ENCODE data around the gene MFSD6. TPM values are rescaled to one million over a fixed set of nuclear protein-coding genes. Genes with fewer than 3 reads are reported as not detected.

MFSD6 gene
- total RNA-seq, 4 donors from 2014 or later, result 87.1 to 96.6 (median 92.4) TPM

DNA sequence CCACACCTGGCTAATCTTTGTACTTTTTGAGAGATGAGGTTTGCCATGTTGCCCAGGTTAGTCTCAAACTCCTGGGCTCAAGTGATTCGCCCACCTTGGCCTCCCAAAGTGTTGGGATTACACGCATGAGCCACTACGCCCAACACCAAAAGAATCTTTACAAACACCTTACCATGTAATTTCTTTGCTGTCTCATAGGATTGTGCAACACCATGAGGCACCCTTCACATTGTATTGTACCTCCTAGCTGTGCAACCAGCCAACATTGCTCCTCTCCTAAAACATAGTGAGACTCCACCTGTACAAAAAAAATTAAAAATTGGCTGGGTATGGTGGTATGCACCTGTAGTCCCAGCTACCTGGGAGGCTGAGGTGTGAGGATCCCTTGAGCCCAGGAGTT, 3.1 kb upstream of the MFSD6 start:
- peaks cover 0 to 22% (median 10%) of the 10 kb centered on the region in 4 donors for H3K4me1 ChIP-seq
- no peak for TF ChIP-seq EP300 (IDR thresholded peaks at IDR 0.05)
- no peak for TF ChIP-seq POLR2A (IDR thresholded peaks at IDR 0.05)
- TF ChIP-seq, protein P1, sequence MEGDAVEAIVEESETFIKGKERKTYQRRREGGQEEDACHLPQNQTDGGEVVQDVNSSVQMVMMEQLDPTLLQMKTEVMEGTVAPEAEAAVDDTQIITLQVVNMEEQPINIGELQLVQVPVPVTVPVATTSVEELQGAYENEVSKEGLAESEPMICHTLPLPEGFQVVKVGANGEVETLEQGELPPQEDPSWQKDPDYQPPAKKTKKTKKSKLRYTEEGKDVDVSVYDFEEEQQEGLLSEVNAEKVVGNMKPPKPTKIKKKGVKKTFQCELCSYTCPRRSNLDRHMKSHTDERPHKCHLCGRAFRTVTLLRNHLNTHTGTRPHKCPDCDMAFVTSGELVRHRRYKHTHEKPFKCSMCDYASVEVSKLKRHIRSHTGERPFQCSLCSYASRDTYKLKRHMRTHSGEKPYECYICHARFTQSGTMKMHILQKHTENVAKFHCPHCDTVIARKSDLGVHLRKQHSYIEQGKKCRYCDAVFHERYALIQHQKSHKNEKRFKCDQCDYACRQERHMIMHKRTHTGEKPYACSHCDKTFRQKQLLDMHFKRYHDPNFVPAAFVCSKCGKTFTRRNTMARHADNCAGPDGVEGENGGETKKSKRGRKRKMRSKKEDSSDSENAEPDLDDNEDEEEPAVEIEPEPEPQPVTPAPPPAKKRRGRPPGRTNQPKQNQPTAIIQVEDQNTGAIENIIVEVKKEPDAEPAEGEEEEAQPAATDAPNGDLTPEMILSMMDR (IDR thresholded peaks at IDR 0.05), result no peak
- WGBS, 2 donors, result 97 to 100% methylated on average over 3 of the region's 3 CpGs
- H3K36me3 ChIP-seq, result peaks cover 0 to 6% (median 0%) of the 10 kb centered on the region in 3 donors
- no peaks in the 10 kb centered on the region for H3K9me3 ChIP-seq
- DNase-seq (ENCODE audit: low spot score in 2 of 2), result no peak
- H3K27me3 ChIP-seq, result no peaks in the 10 kb centered on the region
- H3K27ac ChIP-seq, result no peak overlapping the region
- no peak overlapping the region for H3K4me3 ChIP-seq

DNA sequence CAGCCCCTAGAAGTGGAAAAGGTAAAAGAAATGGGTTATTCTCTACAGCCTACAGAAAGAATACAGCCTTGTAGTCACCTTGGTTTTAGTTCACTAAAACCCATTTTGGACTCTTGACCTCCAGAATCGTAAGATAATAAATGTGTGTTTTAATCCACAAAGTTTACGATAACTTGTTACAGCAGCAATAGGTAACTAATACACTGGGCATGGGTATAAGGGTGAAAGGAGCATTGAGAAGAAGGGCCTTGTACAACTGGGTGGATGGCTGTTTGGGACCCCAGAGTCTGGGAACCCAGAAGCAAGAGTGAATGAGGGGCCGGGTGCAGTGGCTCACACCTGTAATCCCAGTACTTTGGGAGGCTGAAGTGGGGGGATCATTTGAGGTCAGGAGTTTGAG, 2.2 kb upstream of the MFSD6 start:
- no peaks in the 10 kb centered on the region for H3K27me3 ChIP-seq
- no peak for DNase-seq (ENCODE audit: low spot score in 2 of 2)
- peaks cover 0 to 6% (median 0%) of the 10 kb centered on the region in 3 donors for H3K36me3 ChIP-seq
- no peak overlapping the region for H3K27ac ChIP-seq
- WGBS, 2 donors, result 78 to 99% methylated on average over 3 of the region's 3 CpGs
- H3K4me1 ChIP-seq, result peaks cover 0 to 30% (median 12%) of the 10 kb centered on the region in 4 donors
- no peaks in the 10 kb centered on the region for H3K9me3 ChIP-seq
- no peak overlapping the region for H3K4me3 ChIP-seq
- TF ChIP-seq, protein P1 (IDR thresholded peaks at IDR 0.05), result no peak
- TF ChIP-seq EP300 (IDR thresholded peaks at IDR 0.05) (no peak), POLR2A (IDR thresholded peaks at IDR 0.05) (no peak)

DNA sequence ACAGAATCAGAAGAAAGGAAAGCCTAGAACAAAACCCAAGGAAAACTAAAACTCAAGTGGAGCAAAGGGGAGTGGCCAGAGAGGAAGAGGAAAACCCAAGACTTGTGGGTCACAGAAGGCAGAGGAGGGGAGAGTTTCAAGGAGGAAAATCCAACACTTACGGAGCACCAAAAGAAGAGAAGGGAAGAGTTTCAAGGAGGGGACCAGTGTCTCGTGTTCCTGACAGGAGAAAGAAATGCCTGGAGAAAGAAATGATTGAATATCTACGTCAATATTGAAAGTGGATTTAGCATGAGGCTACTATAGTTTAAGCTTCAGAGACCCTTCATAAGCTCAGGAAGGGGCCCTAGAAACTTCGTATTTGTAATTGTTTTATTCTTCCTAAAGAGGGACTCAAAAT, 1.4 kb upstream of the MFSD6 start:
- 64 to 70% methylated on average over 4 of the region's 4 CpGs for WGBS, 2 donors
- Histone ChIP-seq H3K36me3 (peaks cover 0 to 6% (median 0%) of the 10 kb centered on the region in 3 donors), H3K4me3 (no peak overlapping the region), H3K9me3 (no peaks in the 10 kb centered on the region), H3K27me3 (no peaks in the 10 kb centered on the region), H3K4me1 (peaks cover 0 to 30% (median 12%) of the 10 kb centered on the region in 4 donors), H3K27ac (peak overlapping the region; percentile 66 to 93 (median 92))
- no peak for DNase-seq (ENCODE audit: low spot score in 2 of 2)
- TF ChIP-seq, protein P1 (IDR thresholded peaks at IDR 0.05), result no peak
- TF ChIP-seq EP300 (IDR thresholded peaks at IDR 0.05) (no peak), POLR2A (IDR thresholded peaks at IDR 0.05) (no peak)

DNA sequence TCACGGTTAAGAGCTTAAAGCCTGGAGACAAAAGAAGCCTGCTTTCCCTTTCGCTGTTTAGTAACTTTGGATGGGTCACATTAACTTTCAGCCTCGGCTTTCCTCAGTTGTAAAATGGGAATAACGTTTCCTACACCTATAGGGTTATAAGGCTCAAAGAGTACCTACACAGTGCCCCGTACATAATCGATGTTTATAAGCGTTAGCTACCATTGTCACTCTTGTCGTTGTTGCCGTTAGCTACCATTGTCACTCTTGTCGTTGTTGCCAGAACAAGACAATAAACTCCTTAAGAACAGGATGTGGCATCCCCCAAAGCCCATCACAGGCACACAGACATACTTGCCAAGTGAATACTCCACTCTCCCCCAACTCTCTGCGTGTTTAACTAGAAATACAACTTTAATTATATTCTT, 901 bp upstream of the MFSD6 start:
- WGBS, 2 donors, result 38 to 43% methylated on average over 11 of the region's 11 CpGs
- no peaks in the 10 kb centered on the region for H3K9me3 ChIP-seq
- no peaks in the 10 kb centered on the region for H3K27me3 ChIP-seq
- H3K36me3 ChIP-seq, result peaks cover 0 to 6% (median 0%) of the 10 kb centered on the region in 3 donors
- peak overlapping the region; percentile 66 to 93 (median 92) for H3K27ac ChIP-seq
- DNase-seq (ENCODE audit: low spot score in 2 of 2), result no peak
- H3K4me3 ChIP-seq, result peak overlapping the region; percentile 49 to 88 (median 73)
- TF ChIP-seq POLR2A (IDR thresholded peaks at IDR 0.05) (no peak), EP300 (IDR thresholded peaks at IDR 0.05) (no peak)
- TF ChIP-seq, protein P1 (IDR thresholded peaks at IDR 0.05), result no peak
- H3K4me1 ChIP-seq, result peaks cover 0 to 30% (median 12%) of the 10 kb centered on the region in 4 donors

DNA sequence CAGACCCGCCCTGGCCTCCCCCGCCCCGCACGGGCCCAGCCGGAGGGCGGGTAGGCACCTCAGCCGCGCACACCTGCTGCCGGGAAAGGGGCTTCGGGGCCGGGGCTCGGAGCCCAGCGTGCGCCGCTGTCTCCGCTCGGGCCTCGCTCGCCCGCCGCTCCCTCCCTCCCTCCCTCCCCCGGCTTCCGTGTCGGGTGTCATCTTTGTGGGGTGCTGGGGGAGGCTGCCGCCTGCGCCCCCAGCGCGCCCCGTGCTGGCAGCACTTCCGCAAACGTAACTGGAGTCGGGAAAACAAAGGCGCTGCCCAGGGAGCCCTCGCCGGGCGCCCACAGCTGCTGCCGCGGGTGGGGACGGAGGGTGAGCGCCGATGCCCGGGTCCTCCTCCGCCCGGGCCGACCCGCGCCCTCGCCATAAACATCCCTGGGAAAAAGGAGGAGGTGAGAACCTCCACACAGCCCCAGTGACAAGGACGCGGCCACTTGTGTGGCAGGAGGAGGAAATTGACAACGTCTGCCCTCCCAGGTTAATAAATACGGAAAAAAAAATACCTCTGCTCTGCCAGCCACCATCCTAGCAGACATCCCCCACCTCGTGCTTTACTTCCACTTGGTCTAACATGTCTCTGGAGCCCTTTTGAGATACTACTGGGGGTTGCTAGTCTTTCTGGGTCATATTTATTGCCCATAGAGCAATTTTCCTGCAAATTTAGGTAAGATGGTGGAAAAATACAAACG, 550 bp downstream of the MFSD6 start:
- Histone ChIP-seq H3K27ac (peak overlapping the region; percentile 66 to 93 (median 92)), H3K4me3 (peak overlapping the region; percentile 63 to 92 (median 86)), H3K9me3 (no peaks in the 10 kb centered on the region), H3K36me3 (peaks cover 0 to 6% (median 0%) of the 10 kb centered on the region in 3 donors), H3K27me3 (no peaks in the 10 kb centered on the region), H3K4me1 (peaks cover 0 to 40% (median 12%) of the 10 kb centered on the region in 4 donors)
- 2 to 3% methylated on average over 22 to 44 of the region's 54 CpGs for WGBS, 2 donors
- peak in 1 of 2 donors; percentile 30 for DNase-seq (ENCODE audit: low spot score in 2 of 2)
- TF ChIP-seq, protein P1 (IDR thresholded peaks at IDR 0.05), result no peak
- TF ChIP-seq POLR2A (IDR thresholded peaks at IDR 0.05), result peak in 1 of 2 donors; percentile 23
- TF ChIP-seq EP300 (IDR thresholded peaks at IDR 0.05), result peak in 1 of 2 donors; percentile 62
